HT-29 (cell line): ENCODE measurements around the gene HOXD4. TPM values are rescaled to one million over a fixed set of nuclear protein-coding genes. Genes with fewer than 3 reads are reported as not detected.
A peak's percentile ranks its signal among the peaks of the same experiment; 100 is the strongest.

Experiments used
- DNase-seq: peaks from one replicate; pipeline ENCODE4 v3.0.0-alpha.2; 2015; ENCODE audit warnings: low spot score
- small RNA-seq: library from RNA; depleted of rRNA; stranded (forward); fragments of <200 nt; gene quantifications from one replicate; pipeline ENCODE3, GENCODE V24; 2014
- total RNA-seq: library from RNA; depleted of rRNA; stranded (reverse); fragments of >200 nt; shearing (Covaris generic); gene quantifications from 2 replicates; pipeline ENCODE4 v1.2.3, GENCODE V29; 2014; rRNA removed

The HOXD4 gene
- total RNA-seq, 1 experiment from 2014 or later = not detected

GRCh38 chr2:176187899-176188773 lies 36.8 kb downstream of the HOXD4 start, which contains the start of gene HOXD1:
TSS of gene HOXD1 (plus strand) at chr2:176188668. CDS start at chr2:176188802, 134 bp downstream.
- peak; percentile 7 for DNase-seq

GRCh38 chr2:176188774-176189680 lies 37.7 kb downstream of the HOXD4 start:
- DNase-seq = no peak

- DNase-seq = no peak
These were observed 38.6 kb downstream of the HOXD4 start for GRCh38 chr2:176189681-176190641.

- DNase-seq = no peak
These were observed 41.0 kb downstream of the HOXD4 start for GRCh38 chr2:176192351-176192750.

- no peak for DNase-seq
These were observed 41.7 kb downstream of the HOXD4 start for GRCh38 chr2:176193048-176193447.

GRCh38 chr2:176199902-176200301 lies 48.6 kb downstream of the HOXD4 start:
- DNase-seq = no peak

- DNase-seq = no peak
These were observed 49.6 kb downstream of the HOXD4 start for GRCh38 chr2:176200971-176201370.

GRCh38 chr2:176202491-176202890 lies 51.1 kb downstream of the HOXD4 start:
- DNase-seq = no peak

Small RNAs within 50 kb of the gene (small RNA-seq; reads per million reads assigned to genes)
- gene MIR10B = 8.2 reads per million, percentile 87 among the genes with 10 or more reads in this experiment

Other genes starting within 250 kb of the HOXD4 start
- 8.9 and 14.6 TPM in 2 replicates for gene LNPK, start 149.3 kb upstream of the HOXD4 start, total RNA-seq
- 0.03 TPM in 1 of 2 replicates, not detected in the other for gene EVX2, start 67.6 kb upstream of the HOXD4 start, total RNA-seq
- 1.4 and 1.5 TPM in 2 replicates for gene HOXD13, start 58.8 kb upstream of the HOXD4 start, total RNA-seq
- gene HOXD12, start 51.8 kb upstream of the HOXD4 start, total RNA-seq = 2.2 TPM in 1 of 2 replicates, not detected in the other
- not detected in 2 replicates for gene HOXD11, start 44.3 kb upstream of the HOXD4 start, total RNA-seq
- gene HOXD10, start 34.8 kb upstream of the HOXD4 start, total RNA-seq = not detected in 2 replicates
- not detected in 2 replicates for gene HOXD9, start 28.8 kb upstream of the HOXD4 start, total RNA-seq
- gene HOXD8, start 21.8 kb upstream of the HOXD4 start, total RNA-seq = not detected in 2 replicates
- not detected in 2 replicates for gene HOXD3, start 5.8 kb downstream of the HOXD4 start, total RNA-seq
- not detected in 2 replicates for gene HOXD1, start 37.1 kb downstream of the HOXD4 start, total RNA-seq
- 47.7 and 50.7 TPM in 2 replicates for gene MTX2, start 117.9 kb downstream of the HOXD4 start, total RNA-seq